ENCODE data around the gene C9orf152.

GRCh38 chr9:110255463-110256379, 47.8 kb upstream of the C9orf152 start:
- TF ChIP-seq POLR2A (IDR thresholded peaks at IDR 0.05; ENCODE audit: extremely low read depth, insufficient read length) (peak; percentile 40), CTCF (IDR thresholded peaks at IDR 0.05; ENCODE audit: low read depth, low read length) (no peak), MAX (IDR thresholded peaks at IDR 0.05; ENCODE audit: low read depth, low read length) (peak; percentile 78)
